Embryonic facial prominence (tissue), 1 donor: Measurements from ENCODE around the gene EIF3K.
A peak's percentile ranks its signal among the peaks of the same experiment; 100 is the strongest.

Experiments
- DNase-seq: peaks from one replicate; pipeline ENCODE4 v3.0.0-alpha.2; 2016; ENCODE audit errors: extremely low spot score

Gene EIF3K

DNA sequence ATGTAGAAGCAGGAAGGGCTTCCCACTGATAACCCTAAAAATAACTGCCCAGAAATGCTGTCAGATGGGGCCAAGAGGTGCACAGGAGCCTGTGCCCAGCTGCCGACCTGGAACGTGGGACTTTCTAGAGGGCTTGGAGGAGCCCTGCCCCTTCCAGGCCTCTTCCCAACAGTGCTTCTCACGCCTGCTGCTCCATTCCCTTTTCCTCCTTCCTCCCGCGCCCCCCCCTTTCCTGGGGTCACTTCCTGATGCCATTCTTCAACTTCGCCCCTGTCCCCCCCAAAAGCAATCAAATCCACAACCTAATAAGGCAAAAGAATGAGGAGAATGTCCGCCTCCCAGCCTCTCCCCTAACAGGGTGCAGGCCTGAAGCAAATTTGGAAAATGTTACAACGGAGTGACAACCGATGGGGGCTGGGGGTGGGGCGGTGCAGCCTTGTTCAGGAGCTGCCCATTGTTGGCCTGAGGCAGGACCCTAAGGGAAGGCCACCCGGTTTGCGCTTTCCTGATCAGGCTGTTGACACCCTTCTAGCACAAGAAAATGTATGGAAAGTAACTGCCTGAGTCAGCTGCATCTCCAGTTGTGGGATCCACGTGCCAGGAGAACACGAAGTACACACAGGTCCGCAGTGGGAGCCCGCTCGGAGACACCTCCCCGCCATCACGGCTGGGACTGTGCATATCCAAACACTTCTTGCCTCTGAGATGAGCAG lies 47.1 kb downstream of the EIF3K start:
- DNase-seq, result no peak

DNA sequence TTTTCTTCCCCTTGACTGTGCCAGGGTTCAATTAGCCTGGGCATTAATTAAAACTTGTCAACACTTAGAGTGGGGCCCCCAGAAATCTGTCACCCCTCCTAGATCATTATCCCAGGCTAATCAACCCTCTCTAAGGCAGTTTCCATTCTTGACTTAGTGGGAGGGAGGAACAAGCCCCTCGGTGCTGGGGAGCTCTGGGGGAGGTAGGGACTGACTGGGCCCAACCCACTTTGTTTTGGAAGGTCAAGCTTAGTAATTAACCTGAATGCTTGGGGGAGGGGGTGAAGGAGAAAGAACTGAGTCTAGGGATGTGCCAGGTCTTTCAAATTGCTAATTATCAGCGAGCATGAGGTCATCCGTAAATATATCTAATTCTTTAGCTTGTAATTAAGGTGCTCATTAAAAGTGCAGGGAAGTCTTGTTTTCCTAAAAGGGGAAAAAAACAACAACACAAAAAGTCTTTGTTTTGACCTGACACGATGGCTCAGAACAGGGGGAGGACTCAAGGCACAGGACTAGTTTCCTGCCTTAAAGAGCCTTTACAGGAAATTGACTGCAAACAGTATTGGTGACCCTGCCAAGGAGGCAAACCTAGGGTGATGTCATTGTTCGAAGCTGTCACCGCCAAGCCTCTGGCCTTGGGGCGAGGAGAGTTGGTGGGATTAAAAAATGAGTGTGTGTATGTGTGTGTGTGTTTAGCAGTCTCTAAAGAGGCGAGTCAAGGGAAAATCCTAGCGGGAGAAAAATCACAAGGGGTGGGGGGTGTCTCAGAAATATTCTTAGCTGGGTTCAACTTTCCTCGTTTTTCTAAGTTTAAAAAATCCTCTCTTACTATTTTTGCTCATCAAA lies 47.9 kb downstream of the EIF3K start:
- peak; percentile 77 for DNase-seq

DNA sequence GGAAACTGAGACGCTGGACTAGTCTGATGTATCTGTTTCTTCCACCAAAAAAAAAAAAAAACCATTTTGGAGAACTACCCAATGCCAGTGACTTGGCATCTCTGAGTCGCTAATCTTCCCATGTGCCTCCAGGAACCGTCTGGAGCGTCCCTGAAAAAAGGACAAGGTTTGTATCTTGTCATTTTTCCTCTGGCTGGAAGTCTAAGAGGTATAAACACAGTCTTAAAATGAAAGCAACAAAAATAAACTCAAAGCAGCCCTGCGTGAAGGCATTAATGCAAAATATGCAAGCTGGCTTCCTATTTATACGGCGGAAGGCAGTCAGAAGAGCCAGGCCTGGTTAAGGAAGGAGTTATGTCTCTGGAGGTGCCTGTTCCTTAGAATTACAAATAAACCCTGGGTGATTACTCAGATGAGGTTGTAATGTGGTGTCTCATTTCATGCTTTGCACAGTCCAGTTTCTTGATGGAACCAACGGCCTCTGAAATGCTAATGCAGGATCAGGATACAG lies 48.7 kb downstream of the EIF3K start:
- DNase-seq, result no peak

DNA sequence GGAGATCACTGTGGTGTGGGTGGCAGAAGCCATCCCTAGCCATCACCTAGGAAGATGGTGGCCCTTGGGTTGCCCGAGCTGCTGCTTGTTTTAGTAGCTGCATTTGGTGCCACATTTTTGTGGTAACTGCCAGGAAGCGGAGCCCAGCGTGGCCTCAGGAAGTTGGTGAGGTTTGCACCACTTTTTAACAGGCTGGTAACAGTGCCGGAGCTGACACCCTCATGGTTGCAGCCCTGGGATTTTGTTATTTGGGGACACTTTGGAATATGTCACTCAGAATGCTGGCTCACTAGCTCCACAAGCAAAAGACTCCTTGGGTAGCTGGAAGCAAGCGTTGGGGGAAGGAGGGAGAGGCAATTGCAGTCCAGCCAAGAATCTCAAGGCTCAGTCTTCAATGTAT lies 50.6 kb downstream of the EIF3K start:
- DNase-seq, result no peak

DNA sequence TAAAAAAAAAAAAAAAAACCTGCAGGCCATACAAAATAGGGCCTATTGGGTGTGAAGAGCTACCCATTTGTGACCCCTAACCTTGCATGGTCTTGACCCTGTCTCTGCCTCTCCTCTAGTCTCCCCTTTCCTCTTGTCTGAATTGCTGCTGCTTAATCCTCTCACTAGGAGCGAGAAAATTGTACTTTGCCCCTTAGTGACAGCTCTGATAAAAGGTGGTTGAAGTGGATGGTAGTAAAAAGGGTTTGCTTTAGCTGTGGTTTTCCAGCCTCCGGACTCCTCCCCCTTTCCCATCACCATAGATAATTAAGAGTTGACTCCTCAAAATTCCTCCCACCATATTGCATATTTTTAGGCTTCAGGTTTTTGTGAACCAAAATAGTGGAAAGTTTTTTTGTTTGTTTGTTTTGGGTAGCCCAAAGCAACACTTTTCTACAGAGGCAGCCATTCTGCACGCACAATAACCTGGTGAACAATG lies 52.0 kb downstream of the EIF3K start:
- DNase-seq, result no peak

DNA sequence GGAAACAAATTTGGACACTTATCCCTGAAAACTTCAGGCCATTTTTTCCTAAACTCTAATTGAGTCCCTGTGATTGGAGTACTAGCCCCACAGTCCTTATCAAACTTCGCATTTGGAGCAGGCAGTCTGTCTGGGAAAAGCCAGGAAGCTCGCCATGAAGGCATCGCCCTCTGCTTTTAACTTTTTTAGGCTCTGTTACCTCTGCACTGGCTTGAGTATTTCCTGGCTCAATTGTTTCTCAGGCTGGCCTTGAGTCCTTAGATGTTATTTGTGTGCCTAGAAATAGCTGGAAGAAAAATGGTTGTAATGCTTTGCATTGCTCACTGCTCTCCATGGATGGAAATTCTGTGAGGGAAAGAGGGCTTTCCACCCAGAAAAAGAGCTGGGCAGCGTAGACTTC lies 52.7 kb downstream of the EIF3K start:
- no peak for DNase-seq

DNA sequence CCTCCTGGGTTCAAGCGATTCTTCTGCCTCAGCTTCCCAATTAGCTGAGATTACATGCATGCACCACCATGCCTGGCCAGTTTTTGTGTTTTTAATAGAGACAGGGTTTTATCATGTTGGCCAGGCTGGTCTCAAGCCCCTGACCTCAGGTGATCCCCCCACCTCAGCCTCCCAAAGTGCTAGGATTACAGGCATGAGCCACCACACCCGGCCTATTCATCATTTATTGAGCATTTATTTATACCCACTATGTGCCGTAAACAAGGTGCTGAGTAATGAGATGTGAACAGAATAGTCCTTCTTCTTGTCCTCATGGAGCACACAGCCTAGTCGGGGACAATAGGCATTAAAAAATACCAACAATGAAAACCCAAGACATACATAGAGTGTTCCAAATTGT lies 54.0 kb downstream of the EIF3K start:
- no peak for DNase-seq

DNA sequence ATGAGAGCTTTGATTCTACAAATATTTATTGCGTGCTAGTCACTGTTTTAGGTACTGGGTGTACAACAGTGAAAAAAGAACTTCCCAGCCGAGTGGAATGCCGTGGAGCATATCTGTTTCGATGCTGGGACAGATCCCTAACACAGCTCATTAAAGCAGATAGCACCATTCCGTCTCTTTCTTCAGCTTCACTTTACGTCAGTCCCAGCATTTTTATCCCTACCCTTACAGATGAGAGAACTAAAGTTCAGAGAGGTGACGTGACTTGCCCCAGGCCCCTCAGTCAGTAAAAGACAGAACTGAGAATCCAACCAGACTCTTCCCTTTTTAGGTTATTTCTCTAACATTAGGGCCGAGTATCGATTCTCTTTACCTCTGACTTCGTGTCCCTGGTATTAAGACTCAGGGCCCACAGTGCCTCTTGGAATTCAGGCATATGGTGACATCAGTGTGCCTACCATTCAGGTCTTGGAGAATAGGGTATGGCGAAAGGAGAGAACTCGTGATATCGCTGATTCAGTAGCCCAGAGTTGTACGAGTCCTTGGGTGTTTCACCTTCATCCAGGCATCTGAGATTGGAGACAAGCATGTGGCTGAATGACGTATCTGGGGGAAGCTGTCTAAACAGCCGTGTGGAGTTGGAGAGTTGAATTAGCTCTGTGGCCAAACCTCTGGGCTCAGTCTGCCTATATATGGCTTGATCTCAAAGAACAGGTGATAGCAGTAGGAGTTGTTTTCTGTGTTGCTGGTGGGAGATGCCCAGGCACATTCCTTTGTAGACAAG lies 55.6 kb downstream of the EIF3K start:
- no peak for DNase-seq

DNA sequence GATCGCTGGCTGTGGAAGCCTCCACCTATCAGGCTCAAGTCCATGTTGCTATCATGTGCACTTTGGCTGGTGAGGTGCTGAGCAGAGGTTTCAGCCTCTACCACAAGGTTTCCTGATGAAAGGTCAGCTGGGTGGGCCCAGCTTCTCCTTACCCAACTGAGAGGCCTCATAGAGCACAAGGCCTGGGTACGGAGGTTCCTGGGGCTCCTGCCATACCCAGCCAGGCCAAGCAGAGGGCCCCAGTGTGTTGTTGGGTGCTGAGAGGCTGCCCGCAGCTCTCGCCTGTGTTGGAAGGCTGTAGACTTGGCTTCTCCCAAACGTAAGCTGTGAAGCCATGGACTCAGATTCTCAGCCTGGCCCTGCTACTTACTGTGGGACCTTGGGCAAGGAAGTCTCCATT lies 56.6 kb downstream of the EIF3K start:
- no peak for DNase-seq

DNA sequence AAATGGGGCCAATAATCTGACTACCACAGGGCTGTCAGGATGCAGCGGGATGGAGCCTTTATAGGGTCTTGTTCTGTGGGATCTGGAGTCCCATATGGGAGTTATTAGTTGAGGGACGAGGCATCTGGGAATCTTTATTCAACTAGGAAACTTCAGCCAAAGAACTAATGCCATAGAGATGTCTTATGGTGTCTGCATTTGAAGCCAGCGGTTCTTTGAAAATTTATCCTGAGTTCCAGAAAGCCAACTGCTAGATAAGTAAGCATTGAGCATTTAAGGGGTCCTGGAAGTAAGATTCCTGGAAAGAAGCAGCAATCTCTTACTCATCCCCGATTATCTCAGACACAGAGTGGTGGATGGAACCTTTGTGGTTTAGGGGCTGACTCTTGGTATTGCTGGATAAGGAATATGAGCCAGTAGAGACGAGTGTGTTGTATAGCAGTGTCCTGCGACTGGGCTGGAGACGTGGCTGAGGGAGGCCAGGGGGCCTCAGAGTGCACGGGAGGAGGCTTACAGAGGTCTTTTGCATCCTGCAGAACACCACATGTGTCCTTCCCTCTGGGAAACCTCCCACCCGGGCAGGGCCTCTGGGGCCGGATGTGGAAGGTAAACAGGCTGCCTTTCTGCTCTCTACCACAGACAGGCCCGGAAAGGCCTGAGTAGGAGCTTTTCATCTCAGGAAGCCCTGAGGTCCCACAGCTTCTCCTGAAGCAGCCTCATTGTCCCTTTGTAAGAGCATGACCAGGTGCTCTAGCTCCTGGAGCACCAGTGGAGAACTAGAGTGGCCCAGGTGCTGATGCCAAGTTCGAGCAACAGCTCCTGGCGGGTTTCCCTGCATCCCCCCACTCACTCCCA lies 57.3 kb downstream of the EIF3K start:
- DNase-seq, result no peak

DNA sequence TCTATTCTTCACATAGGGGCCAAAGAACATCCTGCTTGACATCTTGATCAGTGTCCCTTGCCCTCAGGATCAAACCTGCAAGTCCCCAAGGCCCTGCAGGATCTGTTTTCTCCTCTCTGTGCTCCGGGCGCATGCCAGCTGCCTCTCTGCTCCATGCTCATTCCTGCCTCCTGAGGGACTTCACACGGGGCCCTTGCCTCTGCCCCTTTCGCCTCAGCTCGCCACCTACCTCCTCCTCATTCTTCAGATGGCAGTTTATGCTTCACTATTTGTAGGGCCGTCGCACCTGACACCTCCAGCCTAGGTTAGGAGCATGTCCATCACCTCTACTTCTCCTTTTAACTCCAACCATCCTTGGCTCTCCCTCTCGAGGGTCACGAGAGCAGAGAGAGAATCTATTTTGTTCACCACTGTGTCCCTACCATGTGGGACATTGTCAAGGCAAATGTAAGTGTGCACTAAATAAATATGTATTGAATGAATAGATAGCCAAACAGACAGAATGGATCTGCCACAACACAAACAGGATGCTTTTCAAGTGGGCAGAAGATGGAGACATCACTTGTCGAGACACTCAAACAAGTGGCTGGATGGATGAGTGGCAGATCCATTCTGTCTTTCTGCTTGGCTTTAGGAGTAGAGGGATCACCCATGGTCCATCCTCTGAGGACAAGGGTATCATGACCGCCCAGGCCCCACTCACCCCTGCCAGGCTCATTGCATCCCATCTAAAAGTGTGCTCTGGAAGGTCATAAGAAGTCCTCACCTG lies 58.1 kb downstream of the EIF3K start:
- no peak for DNase-seq

DNA sequence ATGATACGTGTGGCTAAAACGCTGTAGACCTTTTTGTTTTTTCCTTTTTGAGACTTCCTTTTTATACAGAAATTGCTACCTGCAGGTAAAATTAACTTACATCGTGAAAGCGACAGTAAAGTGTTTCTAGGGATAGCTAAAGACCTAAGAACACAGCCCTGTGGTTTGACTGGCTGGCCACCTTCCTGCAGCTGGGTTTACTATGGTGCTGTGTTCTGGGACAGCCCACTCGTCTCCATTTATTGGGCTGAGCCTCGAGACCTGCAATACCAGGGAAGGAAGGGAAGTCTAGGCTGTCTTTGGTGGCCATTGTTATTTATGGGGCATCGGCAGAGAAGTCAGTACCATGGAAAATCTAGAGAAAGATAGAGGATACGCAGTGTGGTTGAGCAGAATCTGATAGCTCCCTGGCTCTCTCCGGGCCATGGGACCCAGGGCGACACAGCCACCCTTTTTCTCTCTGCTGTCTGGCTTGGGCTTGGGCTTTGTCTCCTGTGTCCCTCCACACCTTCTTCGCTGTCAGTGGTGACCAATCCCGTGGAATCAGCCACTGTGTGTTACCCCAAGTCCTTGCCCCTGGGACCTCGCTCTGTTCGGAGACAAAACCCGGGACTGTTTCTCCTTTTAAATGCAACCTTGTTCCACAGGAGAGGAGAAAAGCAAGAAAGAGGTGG lies 59.4 kb downstream of the EIF3K start:
- no peak for DNase-seq

DNA sequence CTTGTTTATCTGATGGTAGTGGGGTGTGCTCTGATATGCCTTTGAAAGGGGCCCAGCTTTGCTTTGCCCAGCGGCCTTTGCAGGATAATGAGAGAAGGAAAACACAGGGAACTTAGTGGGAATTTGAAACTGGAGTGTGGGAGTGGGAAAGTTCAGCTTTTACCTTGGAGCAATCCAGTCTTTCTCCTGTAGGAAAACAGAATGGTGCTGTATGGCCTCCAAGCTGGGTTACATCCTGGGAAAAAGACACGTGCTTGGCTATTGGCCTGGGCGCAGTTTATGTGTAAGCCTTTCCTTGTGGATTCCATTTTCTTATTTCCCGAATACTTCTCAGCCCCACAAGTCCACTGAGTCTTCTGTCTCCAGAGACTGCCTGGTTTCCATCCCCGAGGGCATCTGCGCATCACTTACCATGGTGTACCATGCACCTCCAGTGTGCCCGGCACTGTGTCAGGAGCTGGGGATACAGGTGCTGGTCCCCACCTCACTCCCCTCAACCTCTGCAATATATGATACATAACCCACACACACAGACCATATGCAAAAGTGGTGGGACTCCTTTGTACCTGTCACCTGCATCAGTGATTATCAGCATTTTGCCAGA lies 60.0 kb downstream of the EIF3K start:
- DNase-seq, result no peak

DNA sequence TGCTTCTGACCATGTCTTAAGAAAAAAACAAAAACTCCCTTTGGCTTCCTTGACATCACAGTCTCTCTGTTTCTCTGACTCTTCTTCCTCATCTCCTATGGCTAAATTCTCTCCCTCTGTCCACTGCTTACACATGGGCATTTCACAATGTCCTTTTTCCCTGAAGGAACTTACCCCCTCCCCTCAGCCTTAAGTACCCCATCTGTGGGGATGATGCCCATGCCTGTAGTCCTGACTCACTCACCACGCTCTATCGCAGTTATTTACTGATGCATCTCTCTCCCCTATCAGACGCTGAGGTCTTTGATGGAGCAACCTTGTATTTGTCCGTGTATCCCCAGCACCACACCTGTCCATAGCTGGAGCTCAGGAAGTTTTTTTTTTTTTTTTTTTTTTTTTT lies 60.9 kb downstream of the EIF3K start:
- DNase-seq, result no peak

DNA sequence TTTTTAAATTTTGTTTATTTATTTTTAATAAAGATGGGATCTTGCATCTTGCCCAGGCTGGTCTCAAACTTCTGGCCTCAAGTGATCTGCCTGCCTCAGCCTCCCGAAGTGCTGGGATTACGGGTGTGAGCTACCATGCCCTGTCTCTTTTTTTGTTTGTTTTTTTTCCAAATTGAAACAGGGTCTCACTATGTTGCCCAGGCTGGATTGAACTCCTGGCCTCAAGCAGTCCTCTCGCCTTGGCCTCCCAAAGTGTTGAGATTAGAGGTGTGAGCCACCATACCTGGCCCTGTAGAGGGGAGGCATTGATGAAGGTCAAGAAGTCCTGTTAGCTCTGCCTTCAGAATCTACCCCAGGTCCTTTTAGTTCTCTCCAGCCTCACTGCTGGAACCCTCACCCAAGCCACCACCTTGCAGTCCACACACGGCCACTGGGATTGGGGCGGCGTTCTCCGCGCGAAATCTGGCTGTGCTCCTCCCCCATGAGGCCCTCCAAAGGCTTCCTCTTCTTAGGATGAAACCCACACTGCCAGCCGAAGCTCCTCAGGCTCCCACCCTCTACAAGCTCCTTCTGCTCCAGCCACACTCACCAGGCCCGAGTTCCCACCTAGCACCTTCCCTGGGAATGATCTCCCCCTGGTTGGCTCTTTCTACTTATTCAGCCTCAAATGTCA lies 63.3 kb downstream of the EIF3K start:
- DNase-seq, result no peak

DNA sequence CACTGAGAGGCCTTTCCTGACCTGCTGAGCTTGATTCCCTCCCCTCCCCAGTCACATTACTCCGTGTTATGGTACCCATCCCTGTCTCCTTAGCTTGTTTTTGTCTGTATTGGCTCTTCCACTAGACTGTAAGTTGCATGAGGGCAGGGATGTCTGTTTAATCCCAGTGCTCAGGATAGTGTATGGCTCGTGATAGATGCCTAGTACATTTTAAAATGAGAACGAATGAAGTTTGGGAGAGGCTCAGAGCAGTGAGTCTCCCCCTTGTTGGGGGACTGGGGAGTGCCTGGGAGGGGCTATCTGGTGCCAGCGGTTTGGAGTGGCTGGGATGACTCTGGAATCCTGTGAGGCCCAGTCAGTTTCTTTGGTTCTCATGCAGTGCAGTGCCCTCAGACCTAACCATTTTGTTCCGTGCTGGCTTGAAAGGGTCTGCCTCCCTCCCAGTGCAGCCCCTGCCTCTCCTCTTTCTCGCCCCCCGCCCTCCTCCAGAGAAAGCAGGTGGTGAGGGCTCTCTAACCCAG lies 63.9 kb downstream of the EIF3K start:
- no peak for DNase-seq

DNA sequence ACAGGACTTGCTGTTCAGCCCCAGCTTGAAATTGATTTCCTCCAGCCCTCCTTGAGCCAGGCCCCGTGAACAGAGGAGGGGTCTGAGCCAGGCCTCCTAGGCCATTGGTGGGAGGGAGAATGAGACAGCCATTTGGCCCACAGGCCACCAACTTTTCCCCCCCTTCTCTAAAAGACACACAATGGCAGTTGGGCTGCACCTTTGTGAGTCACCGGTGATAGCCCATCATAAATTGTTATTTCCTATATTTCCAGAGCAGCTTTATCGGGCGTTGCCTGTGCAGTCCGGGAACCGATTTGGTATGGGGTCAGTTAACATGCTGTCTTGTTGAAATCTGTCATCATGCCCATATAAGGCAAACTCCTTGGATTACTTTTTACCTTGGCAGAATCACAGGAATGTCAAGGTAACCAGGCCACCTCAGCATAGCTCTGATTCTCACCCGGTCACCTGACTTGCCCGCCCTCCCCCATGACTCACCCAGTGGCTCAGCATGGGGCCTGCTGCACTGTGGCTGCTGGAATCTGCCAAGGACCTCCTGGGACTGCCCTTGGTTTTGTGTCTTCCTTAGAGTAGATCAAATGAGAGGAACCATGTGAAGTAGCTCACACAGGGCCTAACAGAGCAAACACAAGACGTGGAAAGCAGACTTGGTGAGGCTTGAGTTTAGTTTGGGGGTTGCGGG lies 64.5 kb downstream of the EIF3K start:
- no peak for DNase-seq
